ENCODE measurements around the gene ZNF385C. TPM values are rescaled to one million over a fixed set of nuclear protein-coding genes. Genes with fewer than 3 reads are reported as not detected.

ZNF385C gene
- total RNA-seq, 4 donors from 2014 or later: 0.53 to 1.3 TPM; not detected in 2

GRCh38 chr17:42132941-42133340 is 34.7 kb upstream of the ZNF385C start:
- peak; percentile 62 to 75 (median 70) for DNase-seq
- Histone ChIP-seq H3K27ac (peak overlapping the region; percentile 75 to 86 (median 77)), H3K9me3 (no peaks in the 10 kb centered on the region), H3K4me3 (no peak overlapping the region), H3K4me1 (peaks cover 3 to 73% (median 41%) of the 10 kb centered on the region in 4 donors), H3K36me3 (peaks cover 0 to 35% (median 2%) of the 10 kb centered on the region in 3 donors), H3K27me3 (no peaks in the 10 kb centered on the region)
- TF ChIP-seq POLR2A (IDR thresholded peaks at IDR 0.05): no peak
- no peak for TF ChIP-seq CTCF (IDR thresholded peaks at IDR 0.05)

GRCh38 chr17:42131981-42132432 is 33.7 kb upstream of the ZNF385C start:
- TF ChIP-seq CTCF (IDR thresholded peaks at IDR 0.05) (no peak), POLR2A (IDR thresholded peaks at IDR 0.05) (no peak)
- Histone ChIP-seq H3K27ac (peak overlapping the region in 3 of 4 donors; percentile 74 to 86 (median 79)), H3K9me3 (no peaks in the 10 kb centered on the region), H3K27me3 (no peaks in the 10 kb centered on the region), H3K4me3 (no peak overlapping the region), H3K4me1 (peaks cover 3 to 67% (median 41%) of the 10 kb centered on the region in 4 donors), H3K36me3 (peaks cover 0 to 44% (median 2%) of the 10 kb centered on the region in 3 donors)
- DNase-seq: no peak

- no peaks in the 10 kb centered on the region for H3K27me3 ChIP-seq
- no peak for DNase-seq
- TF ChIP-seq POLR2A (IDR thresholded peaks at IDR 0.05): no peak
- no peak for TF ChIP-seq CTCF (IDR thresholded peaks at IDR 0.05)
- peaks cover 0 to 50% (median 2%) of the 10 kb centered on the region in 3 donors for H3K36me3 ChIP-seq
- peaks cover 3 to 60% (median 37%) of the 10 kb centered on the region in 4 donors for H3K4me1 ChIP-seq
- peak overlapping the region; percentile 16 to 86 (median 76) for H3K27ac ChIP-seq
- no peaks in the 10 kb centered on the region for H3K9me3 ChIP-seq
- no peak overlapping the region for H3K4me3 ChIP-seq
Observed at GRCh38 chr17:42131232-42131631, 33.0 kb upstream of the ZNF385C start.

GRCh38 chr17:42130310-42130936 is 32.1 kb upstream of the ZNF385C start:
- Histone ChIP-seq H3K4me1 (peaks cover 3 to 52% (median 29%) of the 10 kb centered on the region in 4 donors), H3K27me3 (no peaks in the 10 kb centered on the region), H3K4me3 (no peak overlapping the region), H3K27ac (peak overlapping the region in 3 of 4 donors; percentile 38 to 86 (median 74)), H3K9me3 (no peaks in the 10 kb centered on the region), H3K36me3 (peaks cover 0 to 59% (median 2%) of the 10 kb centered on the region in 3 donors)
- TF ChIP-seq POLR2A (IDR thresholded peaks at IDR 0.05): no peak
- no peak for TF ChIP-seq CTCF (IDR thresholded peaks at IDR 0.05)
- no peak for DNase-seq

GRCh38 chr17:42129109-42129837 is 31.0 kb upstream of the ZNF385C start:
- Histone ChIP-seq H3K27me3 (no peaks in the 10 kb centered on the region), H3K4me3 (no peak overlapping the region), H3K27ac (peak overlapping the region in 3 of 4 donors; percentile 6 to 74 (median 29)), H3K36me3 (peaks cover 0 to 65% (median 2%) of the 10 kb centered on the region in 3 donors), H3K9me3 (no peaks in the 10 kb centered on the region), H3K4me1 (peaks cover 3 to 40% (median 21%) of the 10 kb centered on the region in 4 donors)
- TF ChIP-seq POLR2A (IDR thresholded peaks at IDR 0.05) (no peak), CTCF (IDR thresholded peaks at IDR 0.05) (no peak)
- peak in 1 of 3 donors; percentile 56 for DNase-seq
